ENCODE measurements around the gene SELENOW.
"Not testable (repeated sequence)": the region's sequence is repeated elsewhere in the genome, so short reads cannot be mapped to it uniquely, and the experiment has no call there.

Gene SELENOW

GRCh38 chr19:47776568-47776967 lies 1.9 kb upstream of the SELENOW start:
- DNase-seq (ENCODE audit: low read depth): no peak
- TF ChIP-seq, protein P1, sequence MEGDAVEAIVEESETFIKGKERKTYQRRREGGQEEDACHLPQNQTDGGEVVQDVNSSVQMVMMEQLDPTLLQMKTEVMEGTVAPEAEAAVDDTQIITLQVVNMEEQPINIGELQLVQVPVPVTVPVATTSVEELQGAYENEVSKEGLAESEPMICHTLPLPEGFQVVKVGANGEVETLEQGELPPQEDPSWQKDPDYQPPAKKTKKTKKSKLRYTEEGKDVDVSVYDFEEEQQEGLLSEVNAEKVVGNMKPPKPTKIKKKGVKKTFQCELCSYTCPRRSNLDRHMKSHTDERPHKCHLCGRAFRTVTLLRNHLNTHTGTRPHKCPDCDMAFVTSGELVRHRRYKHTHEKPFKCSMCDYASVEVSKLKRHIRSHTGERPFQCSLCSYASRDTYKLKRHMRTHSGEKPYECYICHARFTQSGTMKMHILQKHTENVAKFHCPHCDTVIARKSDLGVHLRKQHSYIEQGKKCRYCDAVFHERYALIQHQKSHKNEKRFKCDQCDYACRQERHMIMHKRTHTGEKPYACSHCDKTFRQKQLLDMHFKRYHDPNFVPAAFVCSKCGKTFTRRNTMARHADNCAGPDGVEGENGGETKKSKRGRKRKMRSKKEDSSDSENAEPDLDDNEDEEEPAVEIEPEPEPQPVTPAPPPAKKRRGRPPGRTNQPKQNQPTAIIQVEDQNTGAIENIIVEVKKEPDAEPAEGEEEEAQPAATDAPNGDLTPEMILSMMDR (conservative IDR thresholded peaks at IDR 0.05; ENCODE audit: low read length): no peak

GRCh38 chr19:47777245-47778048 lies 1.1 kb upstream of the SELENOW start:
- DNase-seq (ENCODE audit: low read depth): not testable (repeated sequence)
- H3K4me3 ChIP-seq (ENCODE audit: low read length): peak overlapping the region; percentile 90

More at GRCh38 chr19:47776568-47776967, 1.9 kb upstream of the SELENOW start:
- H3K4me3 ChIP-seq (ENCODE audit: low read length): no peak overlapping the region

DNA sequence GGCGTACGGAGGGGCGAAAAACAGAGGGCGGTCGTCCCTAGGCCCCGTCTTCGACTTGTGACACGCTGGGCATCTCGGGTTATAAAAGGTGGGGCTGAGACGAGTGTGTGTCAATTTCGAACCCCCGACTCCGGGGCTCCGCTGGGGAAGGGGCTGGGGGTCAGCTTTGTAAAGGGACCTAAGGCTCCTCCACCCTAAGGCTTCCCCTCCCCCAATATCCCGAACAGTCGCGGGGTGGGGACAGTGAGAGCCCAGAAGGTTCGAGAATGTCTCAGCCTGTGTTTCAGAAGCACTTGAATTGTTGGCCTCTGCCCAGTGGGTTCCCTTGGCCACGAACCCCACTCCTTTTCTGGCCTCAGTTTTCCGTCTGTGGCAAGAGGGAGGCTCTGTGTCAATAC lies 450 bp downstream of the SELENOW start:
- DNase-seq (ENCODE audit: low read depth): peak; percentile 31
- TF ChIP-seq, protein P1 (conservative IDR thresholded peaks at IDR 0.05; ENCODE audit: low read length): no peak
- H3K4me3 ChIP-seq (ENCODE audit: low read length): peak overlapping the region; percentile 90

GRCh38 chr19:47779524-47780214 lies 1.2 kb downstream of the SELENOW start:
- peak overlapping the region; percentile 90 for H3K4me3 ChIP-seq (ENCODE audit: low read length)
- TF ChIP-seq, protein P1 (conservative IDR thresholded peaks at IDR 0.05; ENCODE audit: low read length): no peak
- DNase-seq (ENCODE audit: low read depth): peak; percentile 28

DNA sequence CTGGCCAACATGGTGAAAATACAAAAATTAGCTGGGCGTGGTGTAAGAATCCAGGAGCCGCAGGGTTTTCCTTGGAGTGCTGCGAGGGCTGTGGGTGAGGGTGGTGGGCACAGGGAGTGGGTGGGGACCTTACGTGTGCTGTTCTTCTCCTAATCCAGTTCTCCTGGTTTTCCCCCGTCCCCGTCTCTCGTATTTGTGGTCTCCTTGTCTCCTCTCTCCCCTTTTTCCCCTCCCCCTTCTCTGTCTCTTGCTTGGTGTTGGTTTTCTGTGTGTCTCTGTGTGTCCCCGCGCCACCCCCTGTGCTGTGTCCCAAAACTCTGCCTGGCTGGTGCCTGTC lies 1.7 kb downstream of the SELENOW start:
- H3K4me3 ChIP-seq (ENCODE audit: low read length): peak overlapping the region; percentile 90
- DNase-seq (ENCODE audit: low read depth): no peak
- TF ChIP-seq, protein P1 (conservative IDR thresholded peaks at IDR 0.05; ENCODE audit: low read length): no peak

GRCh38 chr19:47781590-47782262 lies 3.2 kb downstream of the SELENOW start:
- TF ChIP-seq, protein P1 (conservative IDR thresholded peaks at IDR 0.05; ENCODE audit: low read length): no peak
- no peak overlapping the region for H3K4me3 ChIP-seq (ENCODE audit: low read length)
- peak; percentile 19 for DNase-seq (ENCODE audit: low read depth)

DNA sequence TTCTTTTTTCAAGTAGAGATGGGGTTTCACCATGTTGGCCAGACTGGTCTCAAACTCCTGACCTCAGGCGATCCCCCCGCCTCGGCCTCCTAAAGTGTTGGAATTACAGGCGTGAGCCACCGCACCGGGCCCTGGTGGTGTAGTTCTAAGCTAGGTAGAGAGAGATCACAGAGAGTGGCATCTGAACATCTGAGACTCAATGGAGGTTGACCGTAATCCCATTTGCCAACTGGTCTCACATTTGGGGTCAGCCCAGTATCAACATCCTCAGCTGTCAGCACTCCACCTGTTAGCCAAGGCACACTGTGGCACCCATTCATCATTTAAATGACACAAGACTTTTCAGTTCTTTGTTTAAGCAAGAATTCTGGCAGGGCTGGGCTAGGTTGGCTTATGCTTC lies 8.1 kb downstream of the SELENOW start:
- TF ChIP-seq, protein P1 (conservative IDR thresholded peaks at IDR 0.05; ENCODE audit: low read length): no peak
- H3K4me3 ChIP-seq (ENCODE audit: low read length): no peak overlapping the region
- DNase-seq (ENCODE audit: low read depth): no peak

- not testable (repeated sequence) for DNase-seq (ENCODE audit: low read depth); H3K4me3 ChIP-seq (ENCODE audit: low read length)
These were observed 8.8 kb downstream of the SELENOW start for GRCh38 chr19:47787307-47787706.

- DNase-seq (ENCODE audit: low read depth); H3K4me3 ChIP-seq (ENCODE audit: low read length): not testable (repeated sequence)
These were observed 11.3 kb downstream of the SELENOW start for GRCh38 chr19:47789811-47790210.

Data from AG10803 (cell line).